A549 (cell line): ENCODE measurements around the gene GPLD1. TPM values are rescaled to one million over a fixed set of nuclear protein-coding genes. Genes with fewer than 3 reads are reported as not detected.

Experiments used
- ATAC-seq, 2 experiments: fragments of 200-7000 bp in 1 of 2; fragments of >200 bp in 1 of 2; cut with Nextera tagmentation in 1 of 2; cut with Tn5 transposase in 1 of 2; 3 replicates each; pipeline versions ENCODE4 v1.8.0 to v1.9.1; 2018 to 2020; ENCODE audit warnings: mild to moderate bottlenecking in 1 of 2, moderate library complexity in 1 of 2
- CTCF ChIA-PET: fragments of 300-600 bp; sonication (Branson Sonifier 250); formaldehyde crosslinking; extraction: SDS; loops from one replicate; lab custom pipeline; 2021; ENCODE audit warnings: antibody characterized with exemption, inconsistent platforms; lab: Yijun Ruan, JAX
- POLR2A ChIA-PET: fragments of 350-600 bp; formaldehyde crosslinking; extraction: SDS; loops from one replicate; lab custom pipeline; 2021; ENCODE audit warnings: antibody characterized with exemption, inconsistent platforms; lab: Yijun Ruan, JAX
- DNase-seq, 2 experiments: peaks; one replicate each; pipeline versions ENCODE4 v3.0.0 to v3.0.0-alpha.2; 2011 to 2016; ENCODE audit warnings: low read depth in 1 of 2, low spot score in 1 of 2
- FAIRE-seq: peaks from 2 replicates; lab custom pipeline; 2011; peaks lifted over from hg19 to GRCh38; lab: Jason Lieb, UNC
- H3K27ac ChIP-seq, 2 experiments: fragments of >200 bp; sonication (Bioruptor Twin); formaldehyde crosslinking; 3 replicates each; pipeline ENCODE4 v1.5.1; 2016 to 2017
- H3K4me1 ChIP-seq: fragments of >200 bp; sonication (Bioruptor Twin); formaldehyde crosslinking; 3 replicates; pipeline ENCODE4 v1.6.1; 2016
- H3K4me2 ChIP-seq: fragments of >200 bp; sonication (Bioruptor Twin); formaldehyde crosslinking; 3 replicates; pipeline ENCODE4 v1.6.1; 2016
- H3K4me3 ChIP-seq: fragments of >200 bp; sonication (Bioruptor Twin); formaldehyde crosslinking; 3 replicates; pipeline ENCODE4 v1.5.1; 2016
- H3K9me3 ChIP-seq: fragments of >200 bp; sonication (Bioruptor Twin); formaldehyde crosslinking; 3 replicates; pipeline ENCODE4 v1.6.1; 2016
- BCL3 ChIP-seq: fragments of >200 bp; sonication (Bioruptor Twin); formaldehyde crosslinking; IDR thresholded peaks from 3 replicates; pipeline ENCODE4 v1.6.1; 2016
- BHLHE40 ChIP-seq: IDR thresholded peaks from 2 replicates; pipeline ENCODE4 v1.6.1; 2012; ENCODE audit warnings: low read depth, low read length, inconsistent platforms
- E2F6 ChIP-seq: IDR thresholded peaks from 2 replicates; pipeline ENCODE4 v1.6.1; 2012; ENCODE audit warnings: low read depth, borderline replicate concordance
- EHF ChIP-seq: fragments of 250-450 bp; sonication (Bioruptor Pico); IDR thresholded peaks from 2 replicates; pipeline ENCODE4 v1.5.0; 2020; ENCODE audit warnings: mild to moderate bottlenecking
- ELK1 ChIP-seq: fragments of 150-350 bp; IDR thresholded peaks from 2 replicates; pipeline ENCODE4 v1.6.1; 2014; ENCODE audit warnings: low read depth, mild to moderate bottlenecking, low read length
- FOSB ChIP-seq: fragments of 250-450 bp; sonication (Bioruptor Pico); IDR thresholded peaks from 2 replicates; pipeline ENCODE4 v1.5.0; 2020; ENCODE audit warnings: mild to moderate bottlenecking, moderate library complexity
- GATA3 ChIP-seq: IDR thresholded peaks from 2 replicates; pipeline ENCODE4 v1.6.1; 2012; ENCODE audit warnings: borderline replicate concordance
- HOXA7 ChIP-seq: fragments of 250-450 bp; sonication (Bioruptor Pico); IDR thresholded peaks from 2 replicates; pipeline ENCODE4 v1.5.0; 2020; ENCODE audit warnings: mild to moderate bottlenecking, moderate library complexity
- HOXB13 ChIP-seq: fragments of 250-450 bp; sonication (Bioruptor Pico); IDR thresholded peaks from 2 replicates; pipeline ENCODE4 v1.5.0; 2020; ENCODE audit warnings: low read depth, mild to moderate bottlenecking, moderate library complexity
- JUNB ChIP-seq: fragments of >200 bp; sonication (Bioruptor Twin); formaldehyde crosslinking; IDR thresholded peaks from 2 replicates; pipeline ENCODE4 v1.6.1; 2016
- MAFK ChIP-seq: fragments of 450-650 bp; IDR thresholded peaks from 2 replicates; pipeline ENCODE4 v1.6.1; 2014; ENCODE audit not compliant: partially characterized antibody
- MAZ ChIP-seq: fragments of 150-350 bp; IDR thresholded peaks from 2 replicates; pipeline ENCODE4 v1.6.1; 2014; ENCODE audit warnings: antibody characterized with exemption, low read depth, low read length, borderline replicate concordance
- NPAS2 ChIP-seq: fragments of 250-450 bp; sonication (Bioruptor Pico); IDR thresholded peaks from 2 replicates; pipeline ENCODE4 v1.8.0; 2022; ENCODE audit warnings: mild to moderate bottlenecking, moderate library complexity, borderline replicate concordance
- PHF8 ChIP-seq: fragments of 200-600 bp; sonication (generic); IDR thresholded peaks from 2 replicates; pipeline ENCODE4 v1.6.1; 2016; ENCODE audit warnings: low read depth, mild to moderate bottlenecking, antibody characterized with exemption, moderate library complexity, borderline replicate concordance
- POLR2AphosphoS2 ChIP-seq: conservative IDR thresholded peaks from 2 replicates; pipeline ENCODE4 v1.6.1; 2012; ENCODE audit warnings: low read length, improper control_type of control experiment, inconsistent platforms
- RAD21 ChIP-seq, 2 experiments: fragments of >200 bp in 1 of 2; sonication (Bioruptor Twin) in 1 of 2; formaldehyde crosslinking in 1 of 2; IDR thresholded peaks in 1 of 2; conservative IDR thresholded peaks in 1 of 2; 2 replicates in 1 of 2; 3 replicates in 1 of 2; pipeline ENCODE4 v1.6.1; 2012 to 2018; ENCODE audit warnings: inconsistent platforms in 1 of 2
- RFX5 ChIP-seq: fragments of 450-650 bp; IDR thresholded peaks from 2 replicates; pipeline ENCODE4 v1.7.1; 2014; ENCODE audit warnings: antibody characterized with exemption, mild to moderate bottlenecking, moderate library complexity
- RNF2 ChIP-seq: fragments of 200-600 bp; sonication (generic); IDR thresholded peaks from 2 replicates; pipeline ENCODE4 v1.6.1; 2016; ENCODE audit warnings: low read depth, mild to moderate bottlenecking, antibody characterized with exemption, moderate library complexity, borderline replicate concordance
- TFCP2L1 ChIP-seq: fragments of 250-450 bp; sonication (Bioruptor Pico); IDR thresholded peaks from 2 replicates; pipeline ENCODE4 v1.5.0; 2021; ENCODE audit warnings: mild to moderate bottlenecking
- TP53 ChIP-seq: fragments of 250-450 bp; sonication (Bioruptor Pico); IDR thresholded peaks from 2 replicates; pipeline ENCODE4 v1.5.0; 2021; ENCODE audit warnings: mild to moderate bottlenecking, moderate library complexity
- ZNF302 ChIP-seq: fragments of 250-450 bp; sonication (Bioruptor Pico); IDR thresholded peaks from 2 replicates; pipeline ENCODE4 v1.9.0; 2021; ENCODE audit warnings: inconsistent platforms, mild to moderate bottlenecking, moderate library complexity
- ZSCAN20 ChIP-seq: fragments of 250-450 bp; sonication (Bioruptor Pico); IDR thresholded peaks from 2 replicates; pipeline ENCODE4 v1.8.0; 2022; ENCODE audit warnings: mild to moderate bottlenecking, moderate library complexity
- WGBS: methylation state at CpG from one replicate; pipeline ENCODE4 v1.1.6; 2017; ENCODE audit errors: missing lambda C conversion rate; 5-methylcytosine and 5-hydroxymethylcytosine counted together
- polyA plus RNA-seq, 4 experiments: library from polyadenylated mRNA; depleted of rRNA in 3 of 4; stranded (reverse); fragments of >200 nt; fragmentation: RNase III in 1 of 4; extraction: RNeasy Plus Mini Kit Qiagen cat#74134 plus additional on column Dnase treatment in 1 of 4; gene quantifications; 2 replicates in 3 of 4; 3 replicates in 1 of 4; pipeline ENCODE4 v1.2.3, GENCODE V29; 2011 to 2017

GPLD1 gene
- polyA plus RNA-seq, 2 of the 4 experiments (the other 2 are of a cell fraction), result 1.3 to 2.6 TPM

GRCh38 chr6:24481449-24481848 is 7.9 kb downstream of the GPLD1 start:
- POLR2A ChIA-PET, result no interaction called here
- Histone ChIP-seq H3K4me2 (no peak overlapping the region), H3K4me3 (no peak overlapping the region), H3K4me1 (0 out of 3 replicates have a peak, but pooled peaks cover 7% of the 10 kb centered on the region), H3K27ac (no peak overlapping the region), H3K9me3 (no peaks in the 10 kb centered on the region)
- TF ChIP-seq RFX5, result no peak
- TF ChIP-seq POLR2AphosphoS2, result no peak
- TF ChIP-seq MAFK, result no peak
- no peak for TF ChIP-seq ZNF302 (CRISPR knock-in tag)
- TF ChIP-seq ZSCAN20 (CRISPR knock-in tag), result no peak
- no peak for TF ChIP-seq HOXA7
- no peak for TF ChIP-seq BCL3
- ATAC-seq (0 out of 6 replicates have a peak, but pooled peaks of 1 of the 2 experiments have one; percentile 24), FAIRE-seq (no peak), DNase-seq (no peak)
- CTCF ChIA-PET, result interaction anchor here (0.9 to 1.3 kb wide), 4 partner anchors 9 to 18 kb away, joined by 3 to 4 read pairs (median 4); no protein-coding TSS in a partner anchor
- 88% methylated on average over 4 of the region's 5 CpGs for WGBS

GRCh38 chr6:24480705-24481104 is 8.7 kb downstream of the GPLD1 start:
- DNase-seq (no peak), ATAC-seq (no peak), FAIRE-seq (no peak)
- Histone ChIP-seq H3K4me1 (0 out of 3 replicates have a peak, but pooled peaks cover 7% of the 10 kb centered on the region), H3K4me3 (no peak overlapping the region), H3K27ac (no peak overlapping the region), H3K9me3 (no peaks in the 10 kb centered on the region), H3K4me2 (no peak overlapping the region)
- POLR2A ChIA-PET, result no interaction called here
- no peak for TF ChIP-seq MAZ
- TF ChIP-seq, all 56 proteins: peak for 0
- 75% methylated on average over 9 of the region's 9 CpGs for WGBS
- CTCF ChIA-PET, result interaction anchor here (0.8 to 1.3 kb wide), 3 partner anchors 12 to 62 kb away, joined by 3 read pairs; no protein-coding TSS in a partner anchor

- no peak for DNase-seq
- CTCF ChIA-PET, result interaction anchor here (0.8 to 1.0 kb wide), 2 partner anchors 16 to 17 kb away, joined by 3 read pairs; partner anchors contain the start of gene ALDH5A1
Observed at GRCh38 chr6:24478903-24479302, 10.5 kb downstream of the GPLD1 start.

GRCh38 chr6:24477070-24477469 is 12.3 kb downstream of the GPLD1 start:
- no peak for ATAC-seq
- ChIA-PET CTCF (interaction anchor here (1.7 kb wide), 1 partner anchor 18 kb away, joined by 3 read pairs; the partner anchor contains the start of gene ALDH5A1), POLR2A (no interaction called here)
- no peak overlapping the region for H3K4me3 ChIP-seq
- TF ChIP-seq GATA3, result no peak
- no peak for TF ChIP-seq JUNB
- no peak for TF ChIP-seq EHF (CRISPR knock-in tag)
- TF ChIP-seq NPAS2 (CRISPR knock-in tag), result no peak
- TF ChIP-seq ELK1, result no peak
- no peak for TF ChIP-seq PHF8
- no peak for TF ChIP-seq TFCP2L1 (CRISPR knock-in tag)
- TF ChIP-seq FOSB (CRISPR knock-in tag), result no peak
- TF ChIP-seq RNF2, result no peak
- TF ChIP-seq RAD21 (conservative IDR thresholded peaks at IDR 0.05 in 1 of 2, IDR thresholded peaks at IDR 0.05 in 1 of 2), result no peak
- TF ChIP-seq E2F6, result no peak
- no peak for TF ChIP-seq BCL3
- TF ChIP-seq, all 56 proteins: peak for 0
- no peaks in the 10 kb centered on the region for H3K9me3 ChIP-seq
- no peak overlapping the region for H3K27ac ChIP-seq
- H3K4me2 ChIP-seq, result no peak overlapping the region
- WGBS, result 92% methylated on average over 1 of the region's 1 CpG
- no peak for DNase-seq
- peaks cover 4% of the 10 kb centered on the region; the same call in 2 of the 3 replicates for H3K4me1 ChIP-seq
- no peak for FAIRE-seq

More at GRCh38 chr6:24478903-24479302, 10.5 kb downstream of the GPLD1 start:
- H3K27ac ChIP-seq, result no peak overlapping the region
- no peaks in the 10 kb centered on the region for H3K9me3 ChIP-seq
- ATAC-seq, result no peak
- WGBS, result 73% methylated on average over 4 of the region's 4 CpGs
- TF ChIP-seq TP53 (CRISPR knock-in tag) (no peak), HOXB13 (CRISPR knock-in tag) (no peak), BHLHE40 (no peak), NPAS2 (CRISPR knock-in tag) (no peak)
- TF ChIP-seq, all 56 proteins: peak for 0
- Histone ChIP-seq H3K4me3 (no peak overlapping the region), H3K4me2 (no peak overlapping the region), H3K4me1 (no peaks in the 10 kb centered on the region)
- POLR2A ChIA-PET, result no interaction called here
- FAIRE-seq, result no peak
